Amygdala (tissue), 56 donors: ENCODE data around the gene NELL1.

Source experiments
- DNase-seq, 56 donors: peaks; one replicate each; lab custom pipeline; 2025; lab: John Stamatoyannopoulos, UW

The NELL1 gene

DNA sequence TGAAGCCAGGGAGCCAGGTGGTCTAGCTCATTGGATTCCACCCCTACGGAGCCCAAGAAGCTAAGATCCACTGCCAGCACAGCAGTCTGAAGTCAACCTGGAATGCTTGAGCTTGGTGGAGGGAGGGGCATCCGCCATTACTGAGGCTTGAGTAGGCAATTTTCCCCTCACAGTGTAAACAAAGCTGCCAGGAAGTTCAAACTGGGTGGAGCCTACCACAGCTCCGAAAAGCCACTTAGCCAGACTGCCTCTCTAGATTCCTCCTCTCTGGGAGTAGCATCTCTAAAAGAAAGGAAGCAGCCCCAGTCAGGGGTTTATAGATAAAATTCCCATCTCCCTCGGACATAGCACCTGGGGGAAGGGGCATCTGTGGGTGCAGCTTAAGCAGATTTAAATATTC, 620.3 kb downstream of the NELL1 start:
- DNase-seq = no peak

DNA sequence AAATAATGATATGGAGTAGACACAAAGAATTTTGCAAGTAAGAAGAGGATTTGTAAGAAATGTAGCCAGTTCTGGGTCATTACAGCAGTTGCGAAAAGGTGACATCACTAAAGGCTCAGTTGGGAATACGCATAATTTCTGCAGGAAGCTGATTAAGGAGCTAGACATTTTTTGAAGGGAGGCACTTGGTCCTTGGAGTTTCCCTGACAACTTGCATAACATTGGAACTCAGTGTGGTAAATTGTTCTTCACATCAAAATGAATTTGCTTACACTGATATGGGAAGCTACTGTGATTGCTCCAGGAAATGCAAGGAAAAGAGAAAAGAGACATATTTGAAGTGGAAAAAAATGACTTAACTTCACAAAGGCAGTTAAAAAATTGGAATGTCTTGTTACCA, 626.1 kb downstream of the NELL1 start:
- no peak for DNase-seq

DNA sequence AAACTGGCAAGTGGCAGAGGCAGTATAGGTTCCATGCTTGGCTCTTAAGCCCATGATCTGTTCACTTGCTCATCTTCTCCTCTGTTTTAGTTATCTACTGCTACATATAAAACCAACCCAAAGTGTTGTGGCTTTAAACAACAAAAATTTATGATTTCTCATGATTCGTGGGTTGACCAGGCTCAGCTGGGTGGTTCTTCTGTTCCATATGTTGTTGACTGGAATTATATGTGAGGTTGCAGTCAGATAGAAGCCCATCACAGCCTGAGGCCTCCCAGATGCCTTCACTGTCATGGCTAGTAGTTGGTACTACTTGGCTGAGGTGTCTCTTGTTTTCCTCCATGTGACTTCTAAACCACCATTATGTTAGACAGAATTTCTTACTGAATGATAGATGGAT, 632.6 kb downstream of the NELL1 start:
- no peak for DNase-seq

DNA sequence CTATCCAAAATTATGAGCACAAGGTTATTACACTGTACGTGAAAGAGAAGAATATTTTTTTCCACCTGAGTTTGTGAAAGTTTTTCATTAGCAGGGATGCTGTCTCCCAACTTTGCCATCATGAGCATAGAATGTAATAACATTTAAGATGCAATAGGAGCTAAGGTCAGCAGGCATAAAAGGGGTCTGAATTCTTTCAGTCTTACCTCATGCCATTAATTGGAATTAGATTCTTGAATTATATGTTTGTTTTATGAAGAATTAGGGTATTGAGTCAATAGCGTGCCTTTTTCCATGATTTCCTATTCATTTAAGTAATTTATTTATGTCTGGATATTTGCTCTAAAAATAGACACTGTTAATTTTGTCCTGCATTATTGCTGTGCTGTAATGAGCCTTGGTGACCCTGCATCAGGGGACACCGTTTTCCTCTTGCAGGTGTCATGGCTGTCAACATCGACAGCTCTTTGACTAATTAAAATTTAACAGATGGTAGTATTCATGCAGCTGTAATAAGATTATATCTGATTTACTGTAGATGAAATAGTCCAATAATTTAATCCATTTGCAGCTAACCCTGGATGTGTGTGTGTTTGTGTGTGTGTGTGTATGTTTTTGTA, 637.5 kb downstream of the NELL1 start:
- DNase-seq = no peak

DNA sequence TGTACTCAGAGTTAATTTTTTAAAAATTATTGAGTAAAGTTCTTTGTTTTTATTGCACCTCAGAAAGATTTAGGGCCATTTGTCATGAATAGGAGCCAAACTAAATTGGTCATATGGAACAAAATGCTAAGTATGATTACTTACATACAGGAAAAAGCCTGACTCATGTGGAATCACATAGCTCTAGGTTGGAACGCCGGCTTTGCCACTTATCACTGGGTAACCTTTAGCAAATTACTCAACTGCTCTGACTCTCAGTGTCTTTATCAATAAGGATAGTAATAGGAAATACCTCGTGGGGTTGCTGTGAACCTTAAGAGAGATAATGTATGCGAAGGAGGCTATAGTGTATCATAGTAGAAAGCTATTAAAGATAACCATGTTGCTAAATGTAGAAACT, 638.5 kb downstream of the NELL1 start:
- no peak for DNase-seq

DNA sequence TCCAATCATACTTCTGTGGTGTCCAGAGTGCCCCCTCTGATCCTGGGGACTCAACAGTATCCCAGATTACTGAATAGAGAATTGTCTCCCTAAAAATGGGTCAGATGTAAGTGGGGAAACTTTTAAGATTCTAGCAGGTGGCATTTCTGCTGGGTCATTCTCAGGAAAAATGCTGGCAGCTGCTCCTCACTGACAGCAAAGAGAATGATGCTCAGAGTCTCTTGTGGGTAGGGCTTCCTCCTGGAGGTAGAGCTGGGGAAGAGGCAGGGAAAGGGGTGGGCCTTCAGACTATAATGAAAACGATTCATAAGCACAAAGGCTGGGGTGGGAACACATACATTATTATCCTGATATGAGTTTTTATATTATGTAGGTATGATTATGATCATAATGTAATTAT, 647.2 kb downstream of the NELL1 start:
- no peak for DNase-seq

DNA sequence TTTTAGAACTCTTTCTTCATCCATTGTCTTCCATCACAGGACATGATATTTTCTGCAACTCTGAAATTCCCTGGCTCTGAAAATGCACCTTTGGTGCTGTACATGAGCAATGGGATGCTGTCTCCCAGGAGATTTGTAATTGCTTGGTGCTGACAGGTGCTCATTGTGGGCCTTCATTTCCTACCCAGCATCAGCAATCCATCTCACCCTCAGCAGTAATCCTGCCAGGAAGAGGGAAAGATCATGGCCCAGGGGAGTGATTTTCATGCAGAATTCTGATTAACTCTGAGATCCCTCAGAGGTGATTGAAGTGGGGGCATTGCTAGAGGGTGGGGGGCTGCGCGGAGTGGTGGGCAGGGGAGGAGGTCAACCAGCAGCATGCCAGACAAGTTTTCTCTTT, 651.7 kb downstream of the NELL1 start:
- DNase-seq = no peak

DNA sequence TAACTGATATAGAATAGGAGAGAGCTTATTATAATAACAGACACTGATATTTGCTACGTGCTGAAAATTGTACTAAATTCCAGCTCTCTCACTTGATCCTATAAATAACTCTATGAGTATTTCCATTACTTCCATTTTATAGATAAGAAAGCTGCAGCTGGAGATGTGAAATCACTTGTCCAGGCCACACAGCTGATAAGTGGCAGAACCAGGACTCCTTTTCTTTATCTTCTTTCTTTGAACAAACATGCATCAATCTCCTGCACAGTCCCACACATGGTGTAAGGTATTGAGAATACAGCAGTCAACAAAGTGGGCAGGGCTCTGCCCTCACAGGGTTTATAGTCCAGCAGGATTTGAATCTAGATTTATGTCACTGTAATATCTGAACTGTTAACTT, 652.1 kb downstream of the NELL1 start:
- no peak for DNase-seq

DNA sequence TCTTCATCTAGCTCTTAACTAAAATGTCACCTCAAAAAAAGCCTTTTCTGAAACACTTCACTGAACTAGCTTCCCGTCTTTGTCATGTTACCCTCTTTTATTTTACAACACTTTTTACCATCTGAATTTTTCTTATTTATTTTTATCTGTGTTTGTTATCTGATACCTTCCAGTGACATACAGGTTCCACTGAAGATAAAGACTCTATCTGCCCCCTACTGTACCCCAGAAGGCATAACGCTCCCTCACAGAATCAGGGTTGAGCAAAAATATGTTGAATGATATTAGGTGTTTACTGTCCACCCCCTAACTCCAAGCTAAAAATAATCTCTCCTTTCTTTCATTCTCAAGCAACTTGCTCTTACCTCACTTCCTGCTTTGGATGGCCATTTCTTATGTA, 654.2 kb downstream of the NELL1 start:
- no peak for DNase-seq

DNA sequence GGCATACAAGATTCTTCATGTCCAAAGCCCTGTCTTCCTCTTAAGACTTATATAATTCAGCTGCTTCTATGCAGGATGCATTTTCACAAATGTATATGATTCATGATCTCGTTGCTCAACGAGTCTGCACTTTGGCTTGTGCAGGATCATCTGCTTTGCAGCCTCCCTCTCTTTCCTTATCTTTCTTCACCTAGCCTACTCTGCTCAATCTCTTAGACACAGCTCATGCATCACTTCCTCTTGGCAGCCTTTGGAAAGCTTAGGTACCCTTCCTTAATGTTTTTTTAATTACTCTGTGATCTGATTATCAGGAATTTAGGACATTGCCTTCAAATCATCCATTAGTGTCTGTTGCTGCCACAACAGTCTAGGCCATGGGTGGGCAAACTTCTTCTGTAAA, 673.8 kb downstream of the NELL1 start:
- DNase-seq = no peak

DNA sequence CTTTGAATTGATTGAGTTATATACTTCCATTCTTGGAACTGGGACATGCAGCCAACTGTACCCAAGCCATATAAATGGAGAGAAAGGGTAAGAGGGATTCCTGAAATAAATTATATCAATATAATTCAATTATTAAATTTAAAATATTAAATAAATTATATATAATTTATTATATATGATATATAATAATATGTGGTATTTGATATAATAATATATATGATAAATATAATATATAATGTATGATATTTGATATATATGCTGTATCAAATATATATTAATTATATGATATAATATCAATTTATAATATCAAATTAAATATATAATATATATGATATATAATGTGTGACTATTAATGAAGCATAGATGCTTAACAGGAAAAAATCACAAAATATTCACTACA, 677.0 kb downstream of the NELL1 start:
- DNase-seq = no peak

DNA sequence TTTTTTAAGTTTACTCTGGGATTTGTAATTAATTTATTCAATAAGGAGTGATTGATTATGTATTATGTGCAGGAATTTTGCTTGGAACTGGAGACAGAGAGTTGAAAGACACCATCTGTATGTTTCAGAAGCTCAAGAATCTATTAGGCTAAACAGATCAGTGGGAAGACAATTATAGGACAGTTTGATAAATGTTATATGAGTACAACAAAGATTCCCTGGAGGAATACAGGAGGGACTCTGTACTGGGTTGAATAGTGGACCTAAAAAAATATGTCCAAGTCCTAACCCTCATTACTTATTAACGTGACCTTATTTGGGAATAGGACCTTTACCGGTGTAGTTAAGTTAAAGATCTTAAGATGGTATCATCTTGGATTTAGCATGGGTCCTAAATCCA, 681.2 kb downstream of the NELL1 start:
- no peak for DNase-seq

DNA sequence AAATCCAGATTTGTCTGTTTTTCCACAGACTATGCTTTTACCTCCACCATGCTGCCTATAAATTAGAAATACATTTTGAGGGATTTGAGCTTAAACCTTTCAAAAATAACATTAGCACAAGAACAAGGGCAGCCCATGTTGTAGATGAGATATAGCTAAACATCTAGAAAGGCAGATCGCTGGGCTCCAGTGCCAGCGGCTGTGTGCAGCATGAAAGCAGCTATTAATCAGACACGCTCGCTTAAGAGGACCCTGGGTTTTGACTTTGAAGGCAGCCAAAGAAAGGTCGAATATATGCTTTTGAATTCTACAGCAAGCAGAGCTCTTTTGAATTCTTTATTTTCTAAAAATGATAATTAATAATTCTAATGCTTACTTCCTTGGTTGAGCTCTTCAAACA, 684.0 kb downstream of the NELL1 start:
- no peak for DNase-seq

DNA sequence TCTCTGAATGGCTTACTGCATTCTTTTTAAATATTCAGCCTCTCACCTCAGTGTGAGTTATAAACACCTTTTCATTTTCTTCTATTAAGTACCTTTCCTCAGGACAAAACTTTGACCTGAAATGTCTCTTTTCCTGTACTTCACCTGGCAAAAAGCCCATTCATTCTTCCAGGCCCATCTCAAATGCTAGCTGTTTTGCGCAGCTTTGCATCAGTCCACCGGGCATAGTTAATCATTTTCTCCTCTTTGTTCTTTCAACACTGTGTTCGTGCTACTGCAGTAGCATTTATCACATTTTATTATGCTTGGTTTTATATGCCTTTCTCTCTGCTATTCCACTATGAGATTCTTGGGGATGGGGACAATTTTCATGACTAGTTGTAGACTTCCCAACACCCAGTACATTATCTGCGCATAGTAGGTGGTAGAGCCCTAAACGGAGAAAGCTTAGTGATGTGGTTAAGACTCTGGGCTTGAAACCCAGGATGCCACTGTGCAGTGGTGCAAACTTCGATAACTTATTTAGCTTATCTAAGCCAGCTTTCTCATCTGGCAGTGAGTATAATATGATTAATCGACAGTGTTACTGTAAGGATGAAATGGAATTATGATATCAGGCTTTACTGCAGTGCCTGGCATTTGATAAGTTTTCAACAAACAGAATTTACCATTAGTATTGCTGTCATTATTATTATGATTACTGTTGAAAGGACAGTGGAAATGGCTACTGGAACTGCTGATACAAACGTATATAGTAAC, 695.7 kb downstream of the NELL1 start:
- DNase-seq = no peak

DNA sequence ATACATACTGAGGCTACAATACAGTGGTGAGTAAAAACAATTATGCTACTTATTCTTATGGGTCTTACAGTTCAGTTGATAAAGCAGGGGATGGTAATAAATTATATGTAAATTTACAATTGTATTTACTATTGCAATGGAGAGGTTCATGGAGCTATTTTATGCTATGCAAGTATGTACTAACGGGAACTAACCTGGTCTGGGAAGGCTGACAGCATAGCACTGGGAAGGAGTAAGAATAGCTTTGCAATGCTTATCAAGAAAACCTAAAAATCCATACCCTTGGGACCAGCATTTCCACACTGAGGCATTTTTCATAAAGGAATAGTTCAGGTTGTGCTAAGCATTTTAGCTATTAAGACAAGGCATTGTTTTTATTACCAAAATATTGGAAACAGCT, 700.6 kb downstream of the NELL1 start:
- no peak for DNase-seq

DNA sequence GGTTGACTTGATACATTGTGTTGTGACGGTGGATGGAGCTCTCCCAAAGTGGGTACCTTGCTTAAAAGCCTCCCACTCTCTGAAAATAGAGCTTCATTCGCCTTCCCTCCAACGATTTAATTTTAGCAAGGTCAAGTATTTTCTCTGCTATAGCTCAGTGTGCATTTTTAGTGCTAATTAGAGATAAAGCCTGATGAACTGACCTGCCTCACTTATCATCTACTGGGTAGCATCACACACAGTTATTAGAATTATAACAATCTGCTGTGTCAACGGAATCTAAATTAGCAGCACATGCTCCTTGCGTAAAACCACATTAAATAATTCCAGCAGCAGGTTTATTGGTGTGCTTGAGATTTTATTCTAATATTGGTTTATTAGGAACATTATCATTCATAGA, 701.7 kb downstream of the NELL1 start:
- no peak for DNase-seq

DNA sequence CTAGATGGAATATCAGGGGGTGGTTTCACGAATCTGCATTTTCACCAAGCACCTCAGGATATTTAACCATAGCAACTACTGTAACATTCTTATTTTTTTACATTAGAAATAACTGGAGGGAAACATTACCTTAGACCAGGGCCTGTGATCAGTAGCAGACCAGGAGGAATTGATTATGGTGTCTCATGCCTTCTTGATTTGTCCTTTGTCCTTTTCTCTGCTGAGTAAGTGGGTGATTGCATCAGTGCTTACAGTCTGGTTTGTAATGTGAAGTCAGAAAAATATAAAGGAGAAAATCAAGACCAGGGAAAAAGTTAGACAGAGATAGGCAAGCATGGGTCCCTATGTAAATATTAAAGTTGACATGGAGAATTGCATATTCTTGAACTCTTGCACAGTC, 703.3 kb downstream of the NELL1 start:
- no peak for DNase-seq

DNA sequence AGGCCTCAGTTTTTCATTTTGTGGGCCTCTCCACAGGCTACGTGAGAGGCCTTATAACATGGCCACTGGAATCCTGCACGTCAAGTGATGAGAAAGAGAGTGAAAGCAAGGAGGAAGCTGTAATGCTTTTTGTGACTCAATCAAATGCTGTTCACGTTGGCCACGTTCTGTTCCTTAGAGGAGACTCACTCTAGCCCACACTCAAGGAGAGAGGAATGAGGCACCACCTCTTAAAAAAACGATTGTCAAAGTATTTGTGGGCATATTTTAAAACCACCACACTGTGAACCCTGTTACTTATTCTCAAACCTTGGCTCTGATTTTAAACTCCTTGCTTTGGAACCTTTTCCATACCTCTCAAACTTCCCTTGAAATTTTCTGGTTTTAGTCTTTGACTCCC, 705.0 kb downstream of the NELL1 start:
- no peak for DNase-seq

DNA sequence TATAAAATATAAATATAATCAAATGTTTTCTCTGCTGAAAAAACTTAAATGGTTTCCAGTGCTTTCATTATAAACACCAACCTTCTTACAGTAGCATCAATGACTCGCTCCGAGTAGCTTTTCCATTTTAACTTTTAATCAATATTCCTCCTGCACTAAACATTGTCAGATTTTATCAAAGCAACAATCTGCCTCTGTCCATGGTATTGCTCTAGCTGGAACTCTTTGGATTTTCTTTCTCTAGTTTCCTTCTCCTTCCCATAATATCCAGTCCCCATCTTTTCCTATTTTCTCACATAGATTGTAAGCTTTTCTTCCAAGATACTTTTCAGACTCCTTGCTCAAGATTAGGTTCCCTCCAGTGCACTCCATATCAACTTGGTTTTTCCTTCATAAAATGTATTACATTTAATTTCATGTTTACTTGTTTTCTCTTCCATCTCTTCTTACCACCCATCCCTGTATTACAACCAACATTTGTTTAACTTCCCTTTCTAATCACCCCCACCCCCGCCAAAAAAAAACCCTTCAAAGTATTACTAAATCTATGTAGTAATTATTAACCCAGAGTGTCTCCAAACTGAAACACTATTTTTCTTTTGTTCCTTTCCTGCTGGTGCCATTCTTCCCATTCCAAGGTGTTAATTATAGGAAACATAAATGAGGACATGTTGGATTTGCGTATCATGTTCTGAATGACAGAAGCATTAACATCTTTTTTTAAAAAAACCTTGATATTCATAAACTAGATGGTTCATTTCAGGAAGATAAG, 716.5 kb downstream of the NELL1 start:
- DNase-seq = no peak

DNA sequence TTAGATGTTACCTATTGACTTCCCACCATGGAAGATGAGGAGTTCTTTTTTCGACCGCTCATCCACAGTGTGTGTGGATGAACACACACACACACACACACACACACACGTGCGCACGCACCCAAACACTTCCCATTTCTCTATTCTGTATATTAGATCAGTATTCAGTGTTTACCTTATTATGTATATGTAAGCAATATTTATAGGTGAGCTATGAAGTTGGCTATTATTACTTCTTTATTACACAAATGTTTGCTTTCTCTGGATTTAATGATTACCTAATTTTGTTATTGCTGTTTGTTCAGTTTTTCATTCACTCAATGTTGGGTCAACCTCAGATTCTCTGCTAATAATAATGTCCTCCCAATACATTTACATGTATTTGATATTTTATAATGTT, 721.0 kb downstream of the NELL1 start:
- DNase-seq = no peak

DNA sequence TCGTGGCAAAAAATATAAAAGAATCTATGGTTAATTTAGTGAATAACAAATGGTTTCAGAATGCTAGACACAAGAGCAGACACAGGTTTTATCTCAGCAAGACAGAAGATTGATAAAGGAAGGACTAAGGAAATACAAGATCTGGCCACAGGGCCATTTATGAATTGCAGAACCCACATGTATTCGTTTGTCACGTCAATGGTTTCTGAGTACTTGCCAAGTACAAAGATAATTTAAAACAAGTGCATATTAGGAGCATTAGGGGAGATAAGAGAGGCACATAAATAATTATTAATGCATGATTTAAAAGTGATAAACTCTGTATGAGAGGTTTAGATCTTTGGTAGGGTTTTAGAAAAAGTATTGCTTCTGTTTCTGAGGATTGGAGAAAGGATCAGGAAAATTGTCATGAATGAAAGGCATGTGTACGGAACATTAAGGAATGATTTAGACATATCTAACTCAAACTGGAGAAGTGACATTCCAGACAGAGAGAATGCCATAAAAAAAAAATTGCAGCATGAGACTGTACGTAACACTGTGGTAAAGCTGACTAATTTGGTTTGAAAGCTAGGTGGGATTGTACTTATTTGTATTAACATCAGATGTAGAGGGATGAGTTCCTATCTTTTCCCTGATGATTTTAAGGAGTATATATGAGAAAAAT, 727.1 kb downstream of the NELL1 start:
- no peak for DNase-seq
